ENCODE results near the gene YTHDF1. TPM values are rescaled to one million over a fixed set of nuclear protein-coding genes. Genes with fewer than 3 reads are reported as not detected.

Gene YTHDF1
- total and polyA plus RNA-seq, 8 donors: 11.1 to 24.0 (median 15.9) TPM

GRCh38 chr20:63258781-63259180 lies 42.9 kb upstream of the YTHDF1 start:
- H3K4me1 ChIP-seq: peaks cover 0 to 2% (median 0%) of the 10 kb centered on the region in 3 donors
- no peaks in the 10 kb centered on the region for H3K9me3 ChIP-seq
- intact Hi-C loops (cut with DNase I): no loop called here
- 31 to 35% methylated on average over 8 of the region's 8 CpGs for WGBS, 2 donors
- no peak overlapping the region for H3K27ac ChIP-seq
- no peak overlapping the region for H3K4me3 ChIP-seq
- DNase-seq: no peak
- no peak for FAIRE-seq
- H3K36me3 ChIP-seq: no peaks in the 10 kb centered on the region
- peaks cover 0 to 10% (median 5%) of the 10 kb centered on the region in 4 donors for H3K27me3 ChIP-seq
- ATAC-seq: no peak
- no peak for TF ChIP-seq CTCF (IDR thresholded peaks at IDR 0.05)

- ATAC-seq (no peak), DNase-seq (no peak), FAIRE-seq (no peak)
- Histone ChIP-seq H3K27me3 (peaks cover 0 to 17% (median 8%) of the 10 kb centered on the region in 4 donors), H3K4me3 (no peak overlapping the region), H3K4me1 (peaks cover 0 to 8% (median 0%) of the 10 kb centered on the region in 3 donors), H3K27ac (no peak overlapping the region), H3K36me3 (no peaks in the 10 kb centered on the region), H3K9me3 (no peaks in the 10 kb centered on the region)
- TF ChIP-seq CTCF (IDR thresholded peaks at IDR 0.05): no peak
- intact Hi-C loops (cut with DNase I): no loop called here
- 70 to 86% methylated on average over 13 of the region's 13 CpGs for WGBS, 2 donors
Measured at GRCh38 chr20:63257629-63258028, 41.7 kb upstream of the YTHDF1 start.

- Histone ChIP-seq H3K27ac (no peak overlapping the region), H3K36me3 (no peaks in the 10 kb centered on the region), H3K27me3 (peaks cover 0 to 20% (median 10%) of the 10 kb centered on the region in 4 donors), H3K4me3 (no peak overlapping the region), H3K9me3 (no peaks in the 10 kb centered on the region), H3K4me1 (peaks cover 0 to 8% (median 0%) of the 10 kb centered on the region in 3 donors)
- no peak for FAIRE-seq
- no peak for DNase-seq
- 59 to 69% methylated on average over 4 of the region's 4 CpGs for WGBS, 2 donors
- no peak for ATAC-seq
- TF ChIP-seq CTCF (IDR thresholded peaks at IDR 0.05): no peak
- intact Hi-C loops (cut with DNase I): no loop called here
Measured at GRCh38 chr20:63256954-63257353, 41.0 kb upstream of the YTHDF1 start.

GRCh38 chr20:63255931-63256704 lies 40.2 kb upstream of the YTHDF1 start:
- H3K27me3 ChIP-seq: peaks cover 0 to 24% (median 10%) of the 10 kb centered on the region in 4 donors
- FAIRE-seq (no peak), ATAC-seq (no peak), DNase-seq (no peak)
- H3K9me3 ChIP-seq: no peaks in the 10 kb centered on the region
- TF ChIP-seq CTCF (IDR thresholded peaks at IDR 0.05): no peak
- intact Hi-C loops (cut with DNase I): no loop called here
- H3K36me3 ChIP-seq: no peaks in the 10 kb centered on the region
- H3K4me3 ChIP-seq: no peak overlapping the region
- WGBS, 2 donors: 31% methylated on average over 31 of the region's 31 CpGs
- H3K27ac ChIP-seq: no peak overlapping the region
- peaks cover 0 to 8% (median 0%) of the 10 kb centered on the region in 3 donors for H3K4me1 ChIP-seq
